NCI-H1417 (cell line): ENCODE results near the gene CORO1C.
"Not testable (repeated sequence)": the region's sequence is repeated elsewhere in the genome, so short reads cannot be mapped to it uniquely, and the experiment has no call there.

Experiments
- DNase-seq, 3 experiments: peaks; one replicate each; lab custom pipeline; 2025; lab: John Stamatoyannopoulos, UW

The CORO1C gene

GRCh38 chr12:108672054-108672453, 59.3 kb downstream of the CORO1C start:
- peak in 1 of 3 experiments; percentile 65 for DNase-seq

GRCh38 chr12:108671110-108671509, 60.2 kb downstream of the CORO1C start:
- DNase-seq = no peak

DNA sequence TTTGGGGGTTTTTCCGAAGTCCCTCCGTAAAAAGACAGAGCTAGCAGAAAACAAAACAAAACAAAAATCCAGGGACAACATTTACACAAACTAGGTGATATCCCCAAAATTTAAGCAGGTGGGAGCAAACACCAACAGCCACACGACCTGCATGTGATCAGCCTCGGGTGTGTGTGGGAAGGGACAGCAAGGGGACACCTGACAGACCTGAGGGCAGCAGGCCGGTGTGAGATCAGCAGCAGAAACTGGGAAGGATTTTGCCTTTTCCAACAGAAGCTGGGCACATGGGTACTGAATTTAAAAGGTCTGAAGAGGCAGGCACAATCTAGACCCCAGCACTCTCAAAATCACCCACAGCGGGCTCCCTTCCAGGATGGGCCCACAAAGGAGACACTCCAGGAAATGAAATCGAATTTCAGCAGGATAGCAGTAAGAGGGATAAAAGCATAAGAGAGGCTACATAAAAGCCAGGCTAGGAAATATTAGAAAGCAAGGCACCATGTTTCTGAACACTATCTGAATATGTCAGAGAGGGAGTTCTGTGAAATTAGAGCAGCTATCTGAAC, 61.2 kb downstream of the CORO1C start:
- DNase-seq = no peak

- DNase-seq = no peak
These were observed 62.8 kb downstream of the CORO1C start for GRCh38 chr12:108668542-108668941.

DNA sequence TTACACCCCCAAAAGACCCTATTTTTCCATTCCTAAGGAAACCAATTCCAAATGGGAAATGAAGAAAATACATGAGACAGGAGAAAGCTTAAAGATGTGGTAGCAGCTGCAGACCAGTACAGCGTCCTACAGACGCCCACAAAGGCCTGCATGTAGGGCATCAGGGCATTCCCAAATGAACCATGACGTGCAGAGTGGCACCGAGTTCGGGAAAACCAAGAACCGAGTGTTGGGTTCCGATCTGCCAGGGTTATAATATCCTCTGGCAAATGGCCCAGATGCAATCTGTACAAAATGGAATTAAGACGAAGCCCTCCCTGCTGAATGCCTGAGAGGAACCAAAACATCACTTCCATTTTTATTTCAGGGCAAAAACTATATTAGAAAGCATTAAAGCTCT, 63.3 kb downstream of the CORO1C start:
- no peak for DNase-seq

DNA sequence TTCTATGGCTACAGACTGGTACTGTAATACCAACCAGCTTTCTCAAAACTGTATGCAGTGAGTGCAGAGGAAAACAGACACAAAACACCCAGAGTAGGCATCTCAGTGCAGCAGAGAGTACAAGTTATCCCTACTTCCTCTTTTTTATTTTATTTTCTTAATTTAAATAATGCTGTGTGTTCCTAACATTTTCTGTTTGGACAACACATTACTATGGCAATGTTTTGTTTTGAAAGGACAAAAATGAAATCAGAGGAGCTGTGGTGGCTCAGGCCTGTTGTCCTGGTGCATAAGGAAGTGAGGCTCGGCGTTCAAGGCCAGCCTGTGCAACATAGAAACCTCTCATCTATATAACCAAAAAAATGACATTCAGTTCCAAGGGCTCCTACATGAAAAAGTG, 64.0 kb downstream of the CORO1C start:
- peak in 1 of 3 experiments; percentile 22 for DNase-seq

- peak in 1 of 3 experiments; percentile 49 for DNase-seq
These were observed 64.9 kb downstream of the CORO1C start for GRCh38 chr12:108666401-108666881.

GRCh38 chr12:108665608-108666202, 65.6 kb downstream of the CORO1C start:
- no peak for DNase-seq

DNA sequence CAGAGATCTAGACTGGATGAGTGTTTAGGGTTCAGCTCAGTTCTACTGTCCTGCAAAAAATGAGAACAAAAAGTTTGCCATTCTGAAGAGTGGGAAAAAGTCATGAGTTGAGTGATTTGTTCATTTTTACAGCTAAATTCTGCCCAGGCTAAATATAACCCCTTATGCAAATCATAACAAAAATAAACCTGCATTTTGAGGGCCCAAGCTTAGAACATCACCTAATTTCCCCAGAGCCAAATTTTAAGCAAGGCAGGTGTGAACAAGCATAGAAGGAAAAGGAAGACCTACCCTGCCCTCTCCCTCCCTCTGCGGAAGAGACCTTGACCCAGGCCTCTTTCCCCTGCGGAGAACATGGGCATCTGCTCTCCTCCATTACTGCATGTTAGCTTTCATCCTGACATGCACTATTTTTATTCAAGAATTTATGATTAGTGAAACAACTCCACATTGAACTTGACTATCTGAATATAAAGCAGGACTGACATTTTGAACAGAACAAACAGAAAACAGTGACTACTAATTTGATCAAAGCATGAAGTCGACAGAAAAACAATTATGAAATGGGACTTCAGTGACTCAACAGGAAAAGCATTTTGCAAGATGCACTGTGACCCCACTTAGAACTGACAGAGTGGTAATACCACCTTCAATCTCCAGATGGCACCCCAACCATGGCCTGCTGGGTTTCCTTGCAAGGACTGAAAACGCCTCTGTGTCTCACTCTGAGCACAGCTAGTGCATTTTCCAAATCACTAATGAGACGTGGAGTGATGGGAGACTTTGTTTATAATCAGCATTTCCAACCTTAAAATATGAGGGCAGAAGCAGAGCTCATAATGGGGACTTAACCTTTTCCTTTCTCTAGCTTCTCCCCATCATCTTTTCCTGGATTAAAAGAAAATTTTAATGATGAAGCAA, 66.7 kb downstream of the CORO1C start:
- peak; percentile 74 to 94 (median 87) for DNase-seq

- no peak for DNase-seq
These were observed 67.8 kb downstream of the CORO1C start for GRCh38 chr12:108663324-108664015.

GRCh38 chr12:108658115-108658514, 73.2 kb downstream of the CORO1C start:
- not testable (repeated sequence) for DNase-seq

DNA sequence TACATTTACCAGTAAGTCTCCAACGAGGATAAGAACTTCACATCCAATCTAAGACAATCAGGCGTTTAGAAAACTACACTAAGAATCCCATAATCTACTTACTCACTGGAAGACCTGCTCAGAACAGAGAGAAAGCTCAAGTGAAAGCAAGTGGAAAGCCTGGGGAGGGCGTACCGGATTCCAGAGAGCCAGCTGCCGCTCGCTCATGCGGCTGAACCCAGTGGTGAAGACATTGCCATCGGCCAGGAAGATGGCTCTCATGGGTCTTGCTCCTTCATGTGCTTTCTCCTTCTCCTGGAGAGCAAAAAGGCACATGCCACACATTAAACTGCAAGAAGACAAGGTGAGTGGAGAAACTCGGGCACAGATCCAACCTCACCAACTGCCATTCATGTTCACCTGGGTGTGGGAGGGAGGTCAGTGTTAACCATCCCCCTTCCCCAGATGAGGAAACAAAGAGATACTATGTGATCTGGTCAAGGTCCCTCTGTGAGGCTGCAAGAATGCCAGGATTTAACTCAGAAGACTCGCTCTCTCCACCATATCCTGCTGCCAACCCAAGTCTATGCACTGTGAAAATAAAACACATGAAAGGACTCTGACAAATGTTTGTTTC, 74.1 kb downstream of the CORO1C start:
- peak in 1 of 3 experiments; percentile 81 for DNase-seq

DNA sequence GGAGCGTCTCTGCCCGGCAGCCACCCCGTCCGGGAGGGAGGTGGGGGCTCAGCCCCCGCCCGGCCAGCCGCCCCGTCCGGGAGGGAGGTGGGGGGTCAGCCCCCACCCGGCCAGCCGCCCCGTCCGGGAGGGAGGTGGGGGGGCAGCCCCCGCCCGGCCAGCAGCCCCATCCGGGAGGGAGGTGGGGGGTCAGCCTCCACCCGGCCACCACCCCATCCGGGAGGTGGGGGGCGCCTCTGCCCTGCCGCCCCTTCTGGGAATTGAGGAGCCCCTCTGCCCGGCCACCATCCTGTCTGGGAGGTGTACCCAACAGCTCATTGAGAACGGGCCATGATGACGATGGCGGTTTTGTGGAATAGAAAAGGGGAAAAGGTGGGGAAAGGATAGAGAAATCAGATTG, 75.1 kb downstream of the CORO1C start:
- not testable (repeated sequence) for DNase-seq

GRCh38 chr12:108655812-108656175, 75.5 kb downstream of the CORO1C start:
- not testable (repeated sequence) for DNase-seq

GRCh38 chr12:108654622-108655021, 76.7 kb downstream of the CORO1C start:
- DNase-seq = not testable (repeated sequence)

DNA sequence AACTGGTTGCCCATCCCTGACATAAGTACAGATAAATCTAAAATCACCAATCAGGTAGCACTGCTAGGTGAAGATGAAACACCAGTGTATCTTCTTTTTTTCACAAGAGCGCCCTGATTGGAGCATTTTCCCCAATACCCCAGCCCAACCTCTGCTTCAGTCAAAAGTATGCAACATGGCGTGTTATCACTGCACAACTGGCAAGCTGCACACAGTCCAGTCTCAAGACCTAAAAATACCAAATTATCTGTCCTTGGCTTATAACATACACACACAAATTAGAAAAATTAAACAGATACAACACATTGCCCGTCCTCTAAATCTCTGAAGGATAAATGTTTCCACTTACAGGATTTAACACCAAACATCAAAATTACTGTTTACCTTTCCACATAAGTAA, 77.4 kb downstream of the CORO1C start:
- DNase-seq = no peak

DNA sequence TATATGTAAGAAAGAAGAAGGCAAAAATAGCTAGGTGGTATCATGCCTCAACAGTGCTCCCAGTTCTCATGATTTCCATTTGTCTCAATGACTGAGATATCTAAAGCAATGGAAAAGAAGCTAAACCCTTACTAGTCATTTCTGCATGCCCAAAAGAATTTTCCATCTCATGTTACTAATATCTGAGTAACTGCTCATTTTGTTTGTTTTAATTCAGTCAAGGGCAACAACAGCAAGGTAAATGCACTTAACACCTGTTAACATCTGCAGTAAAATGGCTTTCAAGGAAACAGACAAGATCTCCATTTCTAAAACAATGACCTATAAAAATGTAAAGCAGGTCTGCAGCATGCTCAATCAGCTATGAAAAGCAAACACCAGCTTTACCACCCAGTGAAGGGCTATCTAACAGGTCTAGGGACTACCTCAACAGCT, 78.2 kb downstream of the CORO1C start:
- peak in 2 of 3 experiments; percentile 66 to 73 for DNase-seq

DNA sequence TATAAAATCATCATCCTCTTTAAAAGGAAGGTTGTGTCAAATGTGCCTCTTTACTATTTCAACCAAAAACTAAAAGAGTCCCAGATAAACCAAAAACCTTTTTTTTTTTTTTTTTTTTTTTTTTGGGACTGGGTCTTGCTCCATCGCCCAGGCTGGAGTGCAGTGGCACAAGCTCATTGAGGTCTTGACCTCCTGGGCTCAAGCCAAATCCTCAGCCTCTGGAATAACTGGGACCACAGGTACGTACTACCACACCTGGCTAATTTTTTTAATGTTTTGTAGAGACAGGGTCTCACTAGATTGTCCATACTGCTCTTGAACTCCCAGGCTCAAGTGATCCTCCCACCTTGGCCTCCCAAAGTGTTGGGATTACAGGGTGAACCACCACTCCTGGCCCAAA, 81.2 kb downstream of the CORO1C start:
- no peak for DNase-seq

GRCh38 chr12:108649669-108650068, 81.6 kb downstream of the CORO1C start:
- DNase-seq = no peak

- DNase-seq = no peak
These were observed 82.2 kb downstream of the CORO1C start for GRCh38 chr12:108649126-108649525.

- no peak for DNase-seq
These were observed 82.9 kb downstream of the CORO1C start for GRCh38 chr12:108648371-108648770.
